ENCODE results near the gene SPEN.

GRCh38 chr1:15932612-15933011, 85.1 kb downstream of the SPEN start:
- TF ChIP-seq CTCF (IDR thresholded peaks at IDR 0.05; ENCODE audit: low read length) = no peak
- TF ChIP-seq EZH2 (optimal IDR thresholded peaks at IDR 0.05; ENCODE audit: low read depth, low read length) = no peak

Data from MM.1S (cell line).